ENCODE results near the gene CD52.

Gene CD52

DNA sequence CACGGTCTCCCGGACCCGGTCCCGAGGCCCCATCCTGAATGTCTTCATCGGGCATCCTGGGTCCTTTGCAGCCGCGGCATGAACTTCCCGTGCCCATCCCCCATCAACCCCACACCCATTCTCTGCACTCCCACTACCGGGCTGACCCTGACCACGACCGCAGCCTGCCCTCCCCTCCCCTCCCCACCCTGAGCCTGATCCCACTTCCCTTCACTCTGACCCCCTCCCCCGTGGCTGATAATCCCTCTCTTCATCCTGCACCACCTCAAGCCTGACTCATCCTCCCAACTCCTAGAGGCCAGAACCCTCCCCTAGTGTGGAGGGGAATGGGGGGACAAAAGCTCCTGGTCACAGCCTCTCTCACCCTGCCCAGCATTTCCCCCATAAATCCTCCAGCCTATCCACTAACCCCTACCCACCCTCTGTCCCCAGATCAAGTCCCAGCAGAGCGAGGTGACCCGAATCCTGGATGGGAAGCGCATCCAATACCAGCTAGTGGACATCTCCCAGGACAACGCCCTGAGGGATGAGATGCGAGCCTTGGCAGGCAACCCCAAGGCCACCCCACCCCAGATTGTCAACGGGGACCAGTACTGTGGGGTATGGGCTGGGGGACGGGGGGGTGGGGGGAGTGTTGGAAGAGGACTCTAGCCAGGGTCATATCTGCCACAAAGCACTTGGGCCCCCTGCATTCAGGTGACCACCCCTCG is 37.3 kb upstream of the CD52 start:
- H3K4me3 Mint-ChIP-seq = peak overlapping the region; percentile 90 to 96
- DNase-seq (no peak), ATAC-seq (replicated peaks) (no peak)
- no peaks in the 10 kb centered on the region for H3K9me3 Mint-ChIP-seq
- H3K4me1 Mint-ChIP-seq (ENCODE audit: low read depth in 2 of 2) = peaks cover 86 to 88% of the 10 kb centered on the region in 2 donors
- H3K27ac Mint-ChIP-seq = peak overlapping the region; percentile 86 to 94
- H3K27me3 Mint-ChIP-seq = no peaks in the 10 kb centered on the region
- H3K36me3 Mint-ChIP-seq (ENCODE audit: insufficient read depth) = peaks cover 40% of the 10 kb centered on the region

DNA sequence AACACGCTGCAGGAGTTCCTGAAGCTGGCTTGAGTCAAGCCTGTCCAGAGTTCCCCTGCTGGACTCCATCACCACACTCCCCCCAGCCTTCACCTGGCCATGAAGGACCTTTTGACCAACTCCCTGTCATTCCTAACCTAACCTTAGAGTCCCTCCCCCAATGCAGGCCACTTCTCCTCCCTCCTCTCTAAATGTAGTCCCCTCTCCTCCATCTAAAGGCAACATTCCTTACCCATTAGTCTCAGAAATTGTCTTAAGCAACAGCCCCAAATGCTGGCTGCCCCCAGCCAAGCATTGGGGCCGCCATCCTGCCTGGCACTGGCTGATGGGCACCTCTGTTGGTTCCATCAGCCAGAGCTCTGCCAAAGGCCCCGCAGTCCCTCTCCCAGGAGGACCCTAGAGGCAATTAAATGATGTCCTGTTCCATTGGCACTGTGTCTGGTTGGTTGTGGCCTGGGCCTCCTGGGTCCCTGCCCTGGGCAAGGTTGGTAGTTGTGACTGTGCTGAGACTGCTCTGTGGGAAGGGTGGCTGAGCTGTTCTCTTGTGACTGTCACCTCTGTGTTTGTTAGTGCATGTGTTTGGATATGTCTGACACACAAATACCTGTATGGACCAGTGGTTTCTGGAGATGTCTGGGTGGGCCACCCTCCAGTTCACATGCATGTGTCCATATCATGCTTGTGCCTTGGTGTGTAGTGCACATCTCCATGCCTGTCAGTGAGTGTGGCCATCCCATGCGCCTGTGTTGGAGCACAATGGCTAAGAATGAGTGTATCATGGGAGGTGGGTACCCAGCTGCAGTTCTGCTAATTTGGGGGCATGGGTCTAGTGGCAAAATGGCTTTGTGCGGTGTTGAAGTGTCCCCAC is 36.4 kb upstream of the CD52 start:
- Mint-ChIP-seq H3K4me3 (peak overlapping the region; percentile 90 to 96), H3K9me3 (no peaks in the 10 kb centered on the region), H3K27ac (peak overlapping the region; percentile 86 to 94), H3K36me3 (ENCODE audit: insufficient read depth) (peaks cover 40% of the 10 kb centered on the region), H3K27me3 (no peaks in the 10 kb centered on the region), H3K4me1 (ENCODE audit: low read depth in 2 of 2) (peaks cover 79 to 84% of the 10 kb centered on the region in 2 donors)
- ATAC-seq (replicated peaks) (no peak), DNase-seq (no peak)

DNA sequence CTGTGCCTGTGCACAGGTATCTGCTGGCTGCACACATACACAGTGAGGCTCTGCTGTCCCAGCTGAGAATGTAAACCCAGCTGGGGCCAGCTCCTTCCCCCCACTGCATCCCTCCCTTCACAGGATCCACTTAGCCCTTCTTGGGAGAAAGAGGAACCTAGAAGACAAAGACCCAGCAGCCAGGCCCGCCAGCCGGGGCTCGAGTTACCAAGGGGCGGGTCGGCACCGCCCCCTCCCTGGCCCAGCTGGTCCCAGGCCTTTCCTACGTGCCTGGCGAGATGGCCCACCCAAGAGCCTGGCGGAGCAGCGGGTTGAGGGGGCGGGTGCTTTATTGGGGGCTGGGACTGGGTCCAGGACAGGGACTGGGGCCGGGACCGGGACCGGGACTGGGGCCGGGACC is 35.8 kb upstream of the CD52 start:
- peak overlapping the region; percentile 86 to 94 for H3K27ac Mint-ChIP-seq
- no peaks in the 10 kb centered on the region for H3K9me3 Mint-ChIP-seq
- peaks cover 78 to 81% of the 10 kb centered on the region in 2 donors for H3K4me1 Mint-ChIP-seq (ENCODE audit: low read depth in 2 of 2)
- H3K4me3 Mint-ChIP-seq = peak overlapping the region; percentile 90 to 96
- ATAC-seq (replicated peaks) (no peak), DNase-seq (no peak)
- no peaks in the 10 kb centered on the region for H3K27me3 Mint-ChIP-seq
- H3K36me3 Mint-ChIP-seq (ENCODE audit: insufficient read depth) = peaks cover 40% of the 10 kb centered on the region

- Mint-ChIP-seq H3K9me3 (no peaks in the 10 kb centered on the region), H3K4me1 (ENCODE audit: low read depth in 2 of 2) (peaks cover 79 to 83% of the 10 kb centered on the region in 2 donors), H3K27ac (peak overlapping the region; percentile 86 to 94), H3K36me3 (ENCODE audit: insufficient read depth) (peaks cover 38% of the 10 kb centered on the region), H3K27me3 (no peaks in the 10 kb centered on the region), H3K4me3 (peak overlapping the region; percentile 90 to 96)
- DNase-seq (no peak), ATAC-seq (replicated peaks) (no peak)
Observed at GRCh38 chr1:26282401-26282918, 35.3 kb upstream of the CD52 start.

- H3K27ac Mint-ChIP-seq = peak overlapping the region; percentile 94 to 96
- H3K4me3 Mint-ChIP-seq = peak overlapping the region; percentile 90 to 96
- DNase-seq = no peak
- no peaks in the 10 kb centered on the region for H3K27me3 Mint-ChIP-seq
- ATAC-seq (replicated peaks) = no peak
- H3K9me3 Mint-ChIP-seq = no peaks in the 10 kb centered on the region
- peaks cover 81 to 83% of the 10 kb centered on the region in 2 donors for H3K4me1 Mint-ChIP-seq (ENCODE audit: low read depth in 2 of 2)
- H3K36me3 Mint-ChIP-seq (ENCODE audit: insufficient read depth) = peaks cover 41% of the 10 kb centered on the region
Observed at GRCh38 chr1:26283279-26283853, 34.4 kb upstream of the CD52 start.

- ATAC-seq (replicated peaks) (no peak), DNase-seq (no peak)
- H3K4me3 Mint-ChIP-seq = peak overlapping the region; percentile 90 to 96
- H3K4me1 Mint-ChIP-seq (ENCODE audit: low read depth in 2 of 2) = peaks cover 77 to 83% of the 10 kb centered on the region in 2 donors
- H3K27ac Mint-ChIP-seq = peak overlapping the region; percentile 94 to 96
- no peaks in the 10 kb centered on the region for H3K9me3 Mint-ChIP-seq
- no peaks in the 10 kb centered on the region for H3K27me3 Mint-ChIP-seq
- peaks cover 43% of the 10 kb centered on the region for H3K36me3 Mint-ChIP-seq (ENCODE audit: insufficient read depth)
Observed at GRCh38 chr1:26283871-26284596, 33.7 kb upstream of the CD52 start.

GRCh38 chr1:26284597-26285347 is 33.0 kb upstream of the CD52 start:
- Mint-ChIP-seq H3K27ac (peak overlapping the region; percentile 94 to 95), H3K36me3 (ENCODE audit: insufficient read depth) (peaks cover 45% of the 10 kb centered on the region), H3K27me3 (no peaks in the 10 kb centered on the region), H3K9me3 (no peaks in the 10 kb centered on the region), H3K4me3 (peak overlapping the region; percentile 90 to 96), H3K4me1 (ENCODE audit: low read depth in 2 of 2) (peaks cover 77 to 84% of the 10 kb centered on the region in 2 donors)
- DNase-seq (peak; percentile 83 to 91 (median 86)), ATAC-seq (replicated peaks) (peak; percentile 77)

DNA sequence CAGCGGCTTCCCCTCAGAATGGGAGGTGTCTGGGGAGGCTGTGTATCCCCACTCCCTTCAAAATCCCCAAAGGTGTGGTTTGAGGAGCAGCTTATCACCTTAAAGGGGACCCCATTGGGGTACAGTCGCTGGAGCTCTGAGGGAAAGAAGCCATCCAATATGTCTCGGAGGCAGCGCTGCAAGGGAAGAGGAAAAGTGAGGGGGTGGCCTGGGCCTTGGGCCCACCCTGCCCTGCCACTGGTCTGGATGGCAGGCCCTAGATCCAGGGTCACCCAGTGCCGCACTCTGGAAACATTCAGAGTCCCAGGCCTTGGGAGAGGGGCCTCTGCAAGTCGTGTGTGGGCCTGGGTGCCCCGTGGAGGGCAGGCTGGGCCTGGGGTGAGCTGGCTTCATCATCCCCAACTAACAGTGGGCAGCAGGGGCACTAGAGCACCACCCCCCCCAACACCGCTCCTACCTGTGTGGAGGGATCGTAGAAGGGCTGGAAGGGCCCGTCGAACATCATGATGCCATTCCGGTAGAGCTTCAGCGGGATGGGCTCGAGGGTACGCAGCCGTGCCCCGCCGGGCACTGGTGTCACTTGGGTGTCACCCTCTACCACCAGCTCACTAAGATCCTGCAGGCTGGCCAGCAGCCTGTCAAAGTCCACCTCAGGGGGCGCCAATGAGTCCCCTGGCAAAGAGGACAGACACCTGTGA is 32.2 kb upstream of the CD52 start:
- DNase-seq = no peak
- Mint-ChIP-seq H3K27me3 (no peaks in the 10 kb centered on the region), H3K27ac (peak overlapping the region; percentile 94 to 95), H3K9me3 (no peaks in the 10 kb centered on the region), H3K4me1 (ENCODE audit: low read depth in 2 of 2) (peaks cover 82 to 89% of the 10 kb centered on the region in 2 donors), H3K4me3 (peak overlapping the region; percentile 90 to 96), H3K36me3 (ENCODE audit: insufficient read depth) (peaks cover 38% of the 10 kb centered on the region)
- no peak for ATAC-seq (replicated peaks)

DNA sequence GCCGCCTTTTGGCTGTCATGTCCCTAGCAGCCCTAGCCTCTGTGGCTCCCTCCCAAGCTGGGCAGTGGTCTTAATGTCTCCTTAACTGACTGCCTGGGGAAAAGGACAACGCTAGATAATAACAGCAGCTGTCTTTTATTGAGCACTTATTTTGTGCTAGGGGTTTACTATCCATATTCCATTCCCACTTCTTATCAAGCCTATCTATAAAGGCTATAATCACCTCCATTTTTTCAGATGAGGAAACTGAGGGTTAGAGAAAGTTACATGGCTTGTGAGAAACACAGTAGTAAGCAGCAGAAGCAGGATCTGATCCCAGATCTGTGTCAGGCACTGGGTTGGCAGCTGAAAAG is 31.7 kb upstream of the CD52 start:
- ATAC-seq (replicated peaks) = no peak
- peaks cover 33% of the 10 kb centered on the region for H3K36me3 Mint-ChIP-seq (ENCODE audit: insufficient read depth)
- peak overlapping the region; percentile 91 to 94 for H3K27ac Mint-ChIP-seq
- peaks cover 83 to 90% of the 10 kb centered on the region in 2 donors for H3K4me1 Mint-ChIP-seq (ENCODE audit: low read depth in 2 of 2)
- H3K9me3 Mint-ChIP-seq = no peaks in the 10 kb centered on the region
- H3K27me3 Mint-ChIP-seq = no peaks in the 10 kb centered on the region
- H3K4me3 Mint-ChIP-seq = peak overlapping the region; percentile 81 to 96
- DNase-seq = no peak

- H3K4me1 Mint-ChIP-seq (ENCODE audit: low read depth in 2 of 2) = peaks cover 84 to 89% of the 10 kb centered on the region in 2 donors
- no peaks in the 10 kb centered on the region for H3K27me3 Mint-ChIP-seq
- no peaks in the 10 kb centered on the region for H3K9me3 Mint-ChIP-seq
- H3K4me3 Mint-ChIP-seq = peak overlapping the region; percentile 81 to 96
- DNase-seq = peak; percentile 63 to 66 (median 64)
- peak; percentile 57 for ATAC-seq (replicated peaks)
- H3K36me3 Mint-ChIP-seq (ENCODE audit: insufficient read depth) = peaks cover 26% of the 10 kb centered on the region
- H3K27ac Mint-ChIP-seq = peak overlapping the region; percentile 91 to 96
Observed at GRCh38 chr1:26287033-26287711, 30.6 kb upstream of the CD52 start.

DNA sequence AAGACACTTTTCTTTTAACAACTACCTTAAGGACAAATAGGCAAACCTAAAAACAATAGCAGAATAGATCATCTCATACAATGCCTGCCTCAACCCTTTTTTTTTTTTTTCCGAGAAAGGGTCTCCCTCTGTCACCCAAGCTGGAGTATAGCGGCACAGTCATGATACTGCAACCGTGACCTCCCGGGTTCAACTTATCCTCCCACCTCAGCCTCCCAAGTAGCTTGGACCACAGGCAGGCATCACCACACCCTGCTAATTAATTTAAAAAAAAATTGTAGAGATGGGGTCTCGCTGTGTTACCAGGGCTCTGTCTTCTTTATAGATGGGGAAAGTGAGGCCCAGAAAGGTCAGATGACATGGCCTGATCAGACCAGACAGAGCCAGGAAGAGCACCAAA is 29.9 kb upstream of the CD52 start:
- ATAC-seq (replicated peaks) (no peak), DNase-seq (no peak)
- H3K27me3 Mint-ChIP-seq = no peaks in the 10 kb centered on the region
- peaks cover 78 to 88% of the 10 kb centered on the region in 2 donors for H3K4me1 Mint-ChIP-seq (ENCODE audit: low read depth in 2 of 2)
- H3K27ac Mint-ChIP-seq = peak overlapping the region; percentile 91 to 96
- peaks cover 26% of the 10 kb centered on the region for H3K36me3 Mint-ChIP-seq (ENCODE audit: insufficient read depth)
- no peaks in the 10 kb centered on the region for H3K9me3 Mint-ChIP-seq
- peak overlapping the region; percentile 81 to 96 for H3K4me3 Mint-ChIP-seq

Measured in effector memory CD8-positive, alpha-beta T cell (primary cell).